Bronchial epithelial cell (primary cell): ENCODE measurements around the gene LAIR1. TPM values are rescaled to one million over a fixed set of nuclear protein-coding genes. Genes with fewer than 3 reads are reported as not detected.

ENCODE experiments used
- DNase-seq: peaks from one replicate; pipeline ENCODE4 v3.0.0-alpha.2; 2010; ENCODE audit warnings: low read depth
- FAIRE-seq: peaks from 2 replicates; lab custom pipeline; 2011; peaks lifted over from hg19 to GRCh38; lab: Jason Lieb, UNC
- H3K27me3 ChIP-seq: 2 replicates; pipeline ENCODE4 v1.5.1; 2011; ENCODE audit warnings: low read length; ENCODE audit not compliant: control insufficient read depth, insufficient read depth
- H3K36me3 ChIP-seq: 2 replicates; pipeline ENCODE4 v1.5.1; 2011; ENCODE audit warnings: low read length; ENCODE audit not compliant: control insufficient read depth, insufficient read depth
- H3K4me3 ChIP-seq: 2 replicates; pipeline ENCODE4 v1.5.1; 2011; ENCODE audit warnings: mild to moderate bottlenecking, low read depth, low read length, control low read depth
- CTCF ChIP-seq: IDR thresholded peaks from 2 replicates; pipeline ENCODE4 v1.5.1; 2011; ENCODE audit warnings: mild to moderate bottlenecking, moderate library complexity, low read length, control low read depth, inconsistent platforms; ENCODE audit not compliant: insufficient read depth, severe bottlenecking
- total RNA-seq: library from RNA; depleted of rRNA; stranded (reverse); fragments of >200 nt; gene quantifications from 2 replicates; pipeline ENCODE4 v1.2.1, GENCODE V29; 2014

The LAIR1 gene
- not detected in 2 replicates for total RNA-seq

- FAIRE-seq (no peak), DNase-seq (no peak)
- no peaks in the 10 kb centered on the region for H3K27me3 ChIP-seq
- H3K36me3 ChIP-seq = no peaks in the 10 kb centered on the region
- TF ChIP-seq CTCF = no peak
- no peak within 1 kb of the TSS for H3K4me3 ChIP-seq
These were observed at the start of gene LAIR1 for GRCh38 chr19:54364775-54365257. TSS of gene LAIR1 (minus strand) at chr19:54364931. CDS start at chr19:54364804, 127 bp downstream.

GRCh38 chr19:54414156-54414555 is 49.4 kb upstream of the LAIR1 start:
- peak; percentile 7 for FAIRE-seq
- no peak for DNase-seq

GRCh38 chr19:54412877-54413276 is 48.1 kb upstream of the LAIR1 start:
- H3K36me3 ChIP-seq = no peaks in the 10 kb centered on the region
- DNase-seq = no peak
- TF ChIP-seq CTCF = no peak
- H3K27me3 ChIP-seq = peaks cover 13% of the 10 kb centered on the region
- H3K4me3 ChIP-seq = no peak overlapping the region
- no peak for FAIRE-seq

More at GRCh38 chr19:54414156-54414555, 49.4 kb upstream of the LAIR1 start:
- no peaks in the 10 kb centered on the region for H3K36me3 ChIP-seq
- no peak for TF ChIP-seq CTCF
- H3K4me3 ChIP-seq = no peak overlapping the region
- H3K27me3 ChIP-seq = peaks cover 13% of the 10 kb centered on the region

- no peak overlapping the region for H3K4me3 ChIP-seq
- peaks cover 11% of the 10 kb centered on the region for H3K27me3 ChIP-seq
- H3K36me3 ChIP-seq = no peaks in the 10 kb centered on the region
- FAIRE-seq (no peak), DNase-seq (no peak)
- TF ChIP-seq CTCF = no peak
These were observed 46.3 kb upstream of the LAIR1 start for GRCh38 chr19:54411033-54411432.

GRCh38 chr19:54408456-54409026 is 43.8 kb upstream of the LAIR1 start:
- no peak for TF ChIP-seq CTCF
- no peak for DNase-seq
- FAIRE-seq = no peak

GRCh38 chr19:54407780-54408179 is 43.0 kb upstream of the LAIR1 start:
- Histone ChIP-seq H3K36me3 (no peaks in the 10 kb centered on the region), H3K27me3 (peaks cover 2% of the 10 kb centered on the region), H3K4me3 (no peak overlapping the region)
- DNase-seq (no peak), FAIRE-seq (no peak)
- no peak for TF ChIP-seq CTCF

More at GRCh38 chr19:54408456-54409026, 43.8 kb upstream of the LAIR1 start:
- H3K27me3 ChIP-seq = peaks cover 2% of the 10 kb centered on the region
- H3K36me3 ChIP-seq = no peaks in the 10 kb centered on the region
- no peak overlapping the region for H3K4me3 ChIP-seq
